Sigmoid colon (tissue), 7 donors: ENCODE results near the gene MRTFA. TPM values are rescaled to one million over a fixed set of nuclear protein-coding genes. Genes with fewer than 3 reads are reported as not detected.

Source experiments
- DNase-seq: peaks from one replicate; pipeline ENCODE4 v3.0.0-alpha.2; 2019
- H3K27ac ChIP-seq, 4 donors: fragments of 200-600 bp; sonication (generic); one replicate each; pipeline ENCODE4 v1.5.1; 2016 to 2019; ENCODE audit warnings: mild to moderate bottlenecking in 1 of 4
- H3K27me3 ChIP-seq, 3 donors: fragments of 200-600 bp; sonication (generic); one replicate each; pipeline ENCODE4 v1.5.1; 2019; ENCODE audit warnings: mild to moderate bottlenecking in 1 of 3
- H3K36me3 ChIP-seq, 4 donors: fragments of 200-600 bp; sonication (generic); one replicate each; pipeline ENCODE4 v1.5.1; 2016 to 2019
- H3K4me1 ChIP-seq, 4 donors: fragments of 200-600 bp; sonication (generic); one replicate each; pipeline ENCODE4 v1.5.1; 2017 to 2019
- H3K4me3 ChIP-seq, 4 donors: fragments of 200-600 bp; sonication (generic); one replicate each; pipeline ENCODE4 v1.5.1; 2017 to 2019; ENCODE audit warnings: mild to moderate bottlenecking in 2 of 4, moderate library complexity in 1 of 4
- H3K9me3 ChIP-seq, 4 donors: fragments of 200-600 bp in 3 of 4; sonication (generic) in 3 of 4; one replicate each; pipeline versions ENCODE4 v1.5.1 to v1.6.1; 2013 to 2019
- CTCF ChIP-seq, 4 experiments: fragments of 450-650 bp in 3 of 4; fragments of 200-600 bp in 1 of 4; IDR thresholded peaks; one replicate each; pipeline ENCODE4 v1.5.1; 2016 to 2019; ENCODE audit warnings: antibody characterized with exemption in 4 of 4, mild to moderate bottlenecking in 3 of 4, moderate library complexity in 2 of 4
- EP300 ChIP-seq, 4 donors: sonication (generic); formaldehyde crosslinking; IDR thresholded peaks; one replicate each; pipeline ENCODE4 v1.6.1; 2017; ENCODE audit warnings: antibody characterized with exemption in 4 of 4
- POLR2A ChIP-seq, 2 donors: fragments of 450-650 bp; IDR thresholded peaks; one replicate each; pipeline ENCODE4 v1.6.1; 2016; ENCODE audit warnings: antibody characterized with exemption in 2 of 2, mild to moderate bottlenecking in 2 of 2, moderate library complexity in 2 of 2
- POLR2AphosphoS5 ChIP-seq, 4 donors: sonication (generic); formaldehyde crosslinking; IDR thresholded peaks; one replicate each; pipeline ENCODE4 v1.6.1; 2017; ENCODE audit warnings: antibody characterized with exemption in 4 of 4
- whole genome bisulfite sequencing, 2 donors: extraction: QIAGEN DNeasy Blood & Tissue Kit; methylation state at CpG; one replicate each; pipeline ENCODE4 v1.1.7; 2013; 5-methylcytosine and 5-hydroxymethylcytosine counted together
- intact Hi-C: fragments of 100-400 bp; cut with DNase I; formaldehyde crosslinking; loops from one replicate; pipeline ENCODE4 v1.15.1; 2023
- polyA plus RNA-seq, 3 donors: library from polyadenylated mRNA; stranded (reverse); fragments of 200-250 nt; gene quantifications; one replicate each; pipeline ENCODE4 v1.2.3, GENCODE V29; 2013
- total RNA-seq, 4 donors: library from RNA; depleted of rRNA; stranded (reverse); fragments of >200 nt; gene quantifications; one replicate each; pipeline ENCODE4 v1.1.0, GENCODE V29; 2016
- donor health status: healthy with polysubstance abuse.
- donor health status: Bipolar disorder and iron deficiency.
- donor health status: healthy.

The MRTFA gene
- total and polyA plus RNA-seq, 7 donors: 10.8 to 104 (median 29.2) TPM

GRCh38 chr22:40517631-40518030, 118.9 kb downstream of the MRTFA start:
- no peak overlapping the region for H3K27ac ChIP-seq
- intact Hi-C loops: no loop called here
- no peak overlapping the region for H3K4me3 ChIP-seq
- H3K9me3 ChIP-seq: no peaks in the 10 kb centered on the region
- H3K4me1 ChIP-seq: peaks cover 0 to 24% (median 10%) of the 10 kb centered on the region in 4 donors
- H3K36me3 ChIP-seq: no peaks in the 10 kb centered on the region
- TF ChIP-seq POLR2AphosphoS5 (IDR thresholded peaks at IDR 0.05) (no peak), POLR2A (IDR thresholded peaks at IDR 0.05) (no peak), EP300 (IDR thresholded peaks at IDR 0.05) (no peak), CTCF (IDR thresholded peaks at IDR 0.05) (no peak)
- H3K27me3 ChIP-seq: no peaks in the 10 kb centered on the region
- no peak for DNase-seq
- WGBS, 2 donors: 80 to 91% methylated on average over 3 of the region's 3 CpGs

GRCh38 chr22:40516416-40516815, 120.1 kb downstream of the MRTFA start:
- Histone ChIP-seq H3K9me3 (no peaks in the 10 kb centered on the region), H3K27me3 (no peaks in the 10 kb centered on the region), H3K27ac (peak overlapping the region in 1 of 4 donors; percentile 3), H3K36me3 (no peaks in the 10 kb centered on the region), H3K4me1 (peaks cover 0 to 36% (median 22%) of the 10 kb centered on the region in 4 donors), H3K4me3 (no peak overlapping the region)
- intact Hi-C loops: no loop called here
- TF ChIP-seq EP300 (IDR thresholded peaks at IDR 0.05): no peak
- TF ChIP-seq POLR2A (IDR thresholded peaks at IDR 0.05): no peak
- no peak for TF ChIP-seq CTCF (IDR thresholded peaks at IDR 0.05)
- TF ChIP-seq POLR2AphosphoS5 (IDR thresholded peaks at IDR 0.05): no peak
- DNase-seq: no peak
- WGBS, 2 donors: 75 to 89% methylated on average over 3 of the region's 3 CpGs

GRCh38 chr22:40512426-40513136, 123.9 kb downstream of the MRTFA start:
- H3K27me3 ChIP-seq: no peaks in the 10 kb centered on the region
- H3K9me3 ChIP-seq: no peaks in the 10 kb centered on the region
- DNase-seq: peak; percentile 78
- H3K36me3 ChIP-seq: no peaks in the 10 kb centered on the region
- no peak for TF ChIP-seq POLR2A (IDR thresholded peaks at IDR 0.05)
- no peak for TF ChIP-seq CTCF (IDR thresholded peaks at IDR 0.05)
- peak in 2 of 4 donors; percentile 35 to 40 for TF ChIP-seq EP300 (IDR thresholded peaks at IDR 0.05)
- peak; percentile 65 to 80 (median 72) for TF ChIP-seq POLR2AphosphoS5 (IDR thresholded peaks at IDR 0.05)
- WGBS, 2 donors: 79 to 85% methylated on average over 2 of the region's 2 CpGs
- intact Hi-C loops: no loop called here
- peaks cover 0 to 74% (median 55%) of the 10 kb centered on the region in 4 donors for H3K4me1 ChIP-seq
- H3K4me3 ChIP-seq: no peak overlapping the region
- peak overlapping the region; percentile 68 to 87 (median 80) for H3K27ac ChIP-seq

GRCh38 chr22:40511604-40512003, 124.9 kb downstream of the MRTFA start:
- intact Hi-C loops: no loop called here
- Histone ChIP-seq H3K27me3 (no peaks in the 10 kb centered on the region), H3K4me3 (no peak overlapping the region), H3K36me3 (no peaks in the 10 kb centered on the region), H3K27ac (peak overlapping the region; percentile 68 to 87 (median 80)), H3K9me3 (no peaks in the 10 kb centered on the region), H3K4me1 (peaks cover 0 to 79% (median 54%) of the 10 kb centered on the region in 4 donors)
- no peak for TF ChIP-seq POLR2AphosphoS5 (IDR thresholded peaks at IDR 0.05)
- no peak for TF ChIP-seq POLR2A (IDR thresholded peaks at IDR 0.05)
- no peak for TF ChIP-seq CTCF (IDR thresholded peaks at IDR 0.05)
- TF ChIP-seq EP300 (IDR thresholded peaks at IDR 0.05): no peak
- no peak for DNase-seq
